ENCODE results near the gene PTTG1IP. TPM values are rescaled to one million over a fixed set of nuclear protein-coding genes. Genes with fewer than 3 reads are reported as not detected.

PTTG1IP gene
- 413 and 480 TPM in 2 replicates for total RNA-seq

DNA sequence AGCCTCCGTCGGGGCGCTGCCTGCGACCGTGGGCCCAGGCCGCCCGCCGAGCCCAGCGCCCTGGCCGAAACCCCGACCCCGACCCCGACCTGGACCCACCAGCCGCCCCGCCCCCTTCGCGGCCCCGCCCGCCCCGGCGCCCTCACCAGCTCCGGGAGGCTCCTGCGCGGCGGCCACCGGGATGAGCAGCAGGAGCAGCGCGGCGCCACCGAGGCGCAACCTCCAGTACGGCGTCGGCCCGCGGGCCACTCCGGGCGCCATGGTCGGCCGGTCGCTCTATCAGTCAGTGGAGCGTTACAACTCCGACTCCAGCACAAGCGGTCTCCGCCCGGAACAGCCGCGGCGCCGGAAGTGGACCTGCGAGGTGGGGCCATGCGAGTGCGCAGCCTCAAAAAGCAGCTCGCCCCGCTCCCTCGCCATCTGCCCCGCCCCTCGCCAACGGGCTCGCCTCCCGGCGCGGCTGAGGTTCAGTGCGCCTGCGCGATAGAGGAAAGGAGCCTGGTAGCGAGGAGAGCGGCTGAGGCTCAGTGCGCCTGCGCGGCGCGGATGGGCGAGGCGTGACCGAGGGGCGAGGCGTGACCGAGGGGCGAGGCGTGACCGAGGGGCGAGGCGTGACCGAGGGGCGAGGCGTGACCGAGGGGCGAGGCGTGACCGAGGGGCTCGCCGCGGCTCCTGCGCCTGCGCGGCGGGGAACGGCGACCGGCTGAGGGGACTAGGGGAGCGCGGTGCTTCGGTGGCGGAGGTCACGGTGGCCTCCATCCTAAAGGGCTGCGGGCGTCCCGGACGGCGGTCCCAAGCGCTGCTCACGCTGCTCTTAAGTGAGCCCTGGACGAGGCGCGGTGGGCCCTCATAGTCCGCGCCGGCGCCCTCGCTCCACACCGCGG is at the start of gene PTTG1IP:
TSS of gene PTTG1IP (minus strand) at position 335 of the 884 bp plus-strand sequence. CDS start at position 261, 74 bp downstream.
- peak within 1 kb of the TSS; percentile 92 for H3K4me3 ChIP-seq (ENCODE audit: insufficient read depth, low read length)
- peak within 1 kb of the TSS; percentile 98 for H3K4me2 ChIP-seq (ENCODE audit: insufficient read depth, low read length)
- peaks cover 30% of the 10 kb centered on the region for H4K20me1 ChIP-seq (ENCODE audit: insufficient read depth, low read length)
- H3K27ac ChIP-seq (ENCODE audit: low read depth, low read length), result peak within 1 kb of the TSS; percentile 93
- DNase-seq (ENCODE audit: insufficient read length, low spot score, missing footprints), result peak; percentile 100
- H3K79me2 ChIP-seq (ENCODE audit: insufficient read depth, low read length), result peaks cover 41% of the 10 kb centered on the region
- peaks cover 3% of the 10 kb centered on the region for H3K36me3 ChIP-seq (ENCODE audit: insufficient read depth, low read length)
- H3K27me3 ChIP-seq (ENCODE audit: insufficient read depth, low read length), result no peaks in the 10 kb centered on the region
- H2AFZ ChIP-seq (ENCODE audit: low read length), result peak within 1 kb of the TSS; percentile 80
- peaks cover 55% of the 10 kb centered on the region for H3K4me1 ChIP-seq (ENCODE audit: insufficient read depth, low read length)
- no peaks in the 10 kb centered on the region for H3K9me3 ChIP-seq (ENCODE audit: low read depth, low read length)
- TF ChIP-seq, protein P1, sequence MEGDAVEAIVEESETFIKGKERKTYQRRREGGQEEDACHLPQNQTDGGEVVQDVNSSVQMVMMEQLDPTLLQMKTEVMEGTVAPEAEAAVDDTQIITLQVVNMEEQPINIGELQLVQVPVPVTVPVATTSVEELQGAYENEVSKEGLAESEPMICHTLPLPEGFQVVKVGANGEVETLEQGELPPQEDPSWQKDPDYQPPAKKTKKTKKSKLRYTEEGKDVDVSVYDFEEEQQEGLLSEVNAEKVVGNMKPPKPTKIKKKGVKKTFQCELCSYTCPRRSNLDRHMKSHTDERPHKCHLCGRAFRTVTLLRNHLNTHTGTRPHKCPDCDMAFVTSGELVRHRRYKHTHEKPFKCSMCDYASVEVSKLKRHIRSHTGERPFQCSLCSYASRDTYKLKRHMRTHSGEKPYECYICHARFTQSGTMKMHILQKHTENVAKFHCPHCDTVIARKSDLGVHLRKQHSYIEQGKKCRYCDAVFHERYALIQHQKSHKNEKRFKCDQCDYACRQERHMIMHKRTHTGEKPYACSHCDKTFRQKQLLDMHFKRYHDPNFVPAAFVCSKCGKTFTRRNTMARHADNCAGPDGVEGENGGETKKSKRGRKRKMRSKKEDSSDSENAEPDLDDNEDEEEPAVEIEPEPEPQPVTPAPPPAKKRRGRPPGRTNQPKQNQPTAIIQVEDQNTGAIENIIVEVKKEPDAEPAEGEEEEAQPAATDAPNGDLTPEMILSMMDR (IDR thresholded peaks at IDR 0.05; ENCODE audit: extremely low read depth, low read depth, low read length), result no peak

DNA sequence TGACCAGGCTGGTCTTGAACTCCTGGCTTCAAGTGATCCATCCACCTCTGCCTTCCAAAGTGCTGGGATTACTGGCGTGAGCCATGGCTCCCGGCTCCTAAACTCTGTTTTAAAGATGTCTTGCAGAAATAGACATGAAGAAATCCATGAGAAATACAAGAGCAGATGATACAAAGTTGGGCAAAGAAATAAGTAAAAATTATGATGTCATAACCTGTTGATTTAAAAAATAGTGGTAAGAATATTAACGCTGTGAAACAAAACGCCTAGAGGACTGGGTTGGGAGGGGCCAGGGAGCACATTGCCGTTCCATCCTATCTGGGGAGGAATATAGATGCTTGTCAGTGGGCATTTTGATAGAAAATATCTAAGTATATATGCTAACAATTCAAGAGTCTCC is 48.4 kb upstream of the PTTG1IP start:
- H3K36me3 ChIP-seq (ENCODE audit: insufficient read depth, low read length), result no peaks in the 10 kb centered on the region
- H3K4me1 ChIP-seq (ENCODE audit: insufficient read depth, low read length), result peaks cover 24% of the 10 kb centered on the region
- TF ChIP-seq, protein P1 (IDR thresholded peaks at IDR 0.05; ENCODE audit: extremely low read depth, low read depth, low read length), result no peak
- no peak overlapping the region for H3K27ac ChIP-seq (ENCODE audit: low read depth, low read length)
- no peak for DNase-seq (ENCODE audit: insufficient read length, low spot score, missing footprints)
- H3K79me2 ChIP-seq (ENCODE audit: insufficient read depth, low read length), result no peaks in the 10 kb centered on the region
- H2AFZ ChIP-seq (ENCODE audit: low read length), result no peak overlapping the region
- no peaks in the 10 kb centered on the region for H3K27me3 ChIP-seq (ENCODE audit: insufficient read depth, low read length)
- no peak overlapping the region for H3K4me3 ChIP-seq (ENCODE audit: insufficient read depth, low read length)
- no peaks in the 10 kb centered on the region for H4K20me1 ChIP-seq (ENCODE audit: insufficient read depth, low read length)
- H3K9me3 ChIP-seq (ENCODE audit: low read depth, low read length), result no peaks in the 10 kb centered on the region
- H3K4me2 ChIP-seq (ENCODE audit: insufficient read depth, low read length), result no peak overlapping the region

- TF ChIP-seq, protein P1 (IDR thresholded peaks at IDR 0.05; ENCODE audit: extremely low read depth, low read depth, low read length), result no peak
- Histone ChIP-seq H3K36me3 (ENCODE audit: insufficient read depth, low read length) (no peaks in the 10 kb centered on the region), H4K20me1 (ENCODE audit: insufficient read depth, low read length) (no peaks in the 10 kb centered on the region), H3K79me2 (ENCODE audit: insufficient read depth, low read length) (no peaks in the 10 kb centered on the region), H3K4me2 (ENCODE audit: insufficient read depth, low read length) (no peak within 1 kb of the TSS), H3K27me3 (ENCODE audit: insufficient read depth, low read length) (no peaks in the 10 kb centered on the region), H3K4me1 (ENCODE audit: insufficient read depth, low read length) (peaks cover 15% of the 10 kb centered on the region), H3K4me3 (ENCODE audit: insufficient read depth, low read length) (no peak within 1 kb of the TSS), H3K9me3 (ENCODE audit: low read depth, low read length) (no peaks in the 10 kb centered on the region), H2AFZ (ENCODE audit: low read length) (no peak within 1 kb of the TSS), H3K27ac (ENCODE audit: low read depth, low read length) (no peak within 1 kb of the TSS)
- no peak for DNase-seq (ENCODE audit: insufficient read length, low spot score, missing footprints)
These were observed 47.5 kb upstream of the PTTG1IP start, which contains the start of gene ITGB2 for GRCh38 chr21:44920694-44921604. Gene ITGB2 (minus strand): TSS chr21:44920899. CDS start chr21:44910782, 10,117 bp downstream.
